Measurements from ENCODE around the gene RNF17. TPM values are rescaled to one million over a fixed set of nuclear protein-coding genes. Genes with fewer than 3 reads are reported as not detected.

RNF17 gene
- total and polyA plus RNA-seq, 2 donors (not counting 3 experiments of a cell fraction or from before 2014, with no cell fraction given), result 0.30 TPM; not detected in 1

DNA sequence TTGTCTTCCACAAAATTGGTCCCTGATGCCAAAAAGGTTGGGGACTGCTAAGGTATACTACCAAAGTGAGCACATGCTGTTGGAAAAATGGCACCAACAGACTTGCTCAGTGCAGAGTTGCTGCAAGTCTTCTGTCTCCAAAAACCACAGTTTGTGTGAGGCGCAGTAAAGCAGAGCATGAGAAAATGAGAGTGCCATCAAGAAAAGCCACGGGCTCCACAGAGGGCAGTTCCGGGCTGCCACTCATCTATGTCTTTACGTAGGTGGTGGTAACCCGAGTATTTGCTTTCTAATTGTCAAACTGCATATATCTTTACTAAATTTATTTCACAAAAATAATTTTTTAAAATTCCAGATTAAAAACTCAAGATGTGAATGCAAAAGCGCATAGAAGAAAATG lies 123.8 kb downstream of the RNF17 start:
- Histone ChIP-seq H3K27ac (ENCODE audit: insufficient read depth, low read depth, low read length) (no peak overlapping the region), H4K20me1 (replicated peaks; ENCODE audit: control insufficient read depth, extremely low read depth, insufficient read depth, low read length) (no peaks in the 10 kb centered on the region), H3K4me2 (ENCODE audit: insufficient read depth, low read length) (no peak overlapping the region), H3K4me1 (ENCODE audit: control insufficient read depth, extremely low read depth, insufficient read depth, low read length) (no peaks in the 10 kb centered on the region), H3K9ac (replicated peaks; ENCODE audit: extremely low read depth, insufficient read depth, low read length) (no peak overlapping the region), H3K79me2 (ENCODE audit: control insufficient read depth, insufficient read depth, low read length) (no peaks in the 10 kb centered on the region), H3K4me3 (replicated peaks in 1 of 3; ENCODE audit: insufficient read depth in 1 of 3, low read depth in 1 of 3, low read length in 3 of 3) (no peak overlapping the region), H3K27me3 (ENCODE audit: control insufficient read depth in 2 of 2, insufficient read depth in 2 of 2, low read length in 2 of 2) (no peaks in the 10 kb centered on the region), H3K9me1 (replicated peaks; ENCODE audit: control insufficient read depth, extremely low read depth, insufficient read depth, low read length) (no peaks in the 10 kb centered on the region), H3K36me3 (ENCODE audit: control insufficient read depth in 2 of 2, extremely low read depth in 1 of 2, insufficient read depth in 2 of 2, low read length in 2 of 2) (peaks cover 3 to 8% of the 10 kb centered on the region in 2 experiments), H2AFZ (ENCODE audit: low read depth, low read length) (no peak overlapping the region), H3K9me3 (replicated peaks; ENCODE audit: control insufficient read depth, insufficient read depth, low read length) (no peaks in the 10 kb centered on the region)
- intact Hi-C loops (cut with micrococcal nuclease) (no loop called here), dilution Hi-C loops (cut with MboI; ENCODE audit: extremely low pct_ligation_motif_present, low sequenced_read_pairs) (no loop called here)
- TF ChIP-seq POLR2AphosphoS5 (IDR thresholded peaks at IDR 0.05; ENCODE audit: insufficient read depth, low read depth, low read length), result no peak
- no peak for TF ChIP-seq POLR2A (IDR thresholded peaks at IDR 0.05; ENCODE audit: low read depth, low read length)
- no peak for TF ChIP-seq MYC (IDR thresholded peaks at IDR 0.05; ENCODE audit: low read depth, low read length)
- no peak for TF ChIP-seq CTCF (IDR thresholded peaks at IDR 0.05; ENCODE audit: extremely low read depth in 1 of 2, insufficient read depth in 1 of 2, low read depth in 1 of 2, low read length in 2 of 2)
- TF ChIP-seq FOS (IDR thresholded peaks at IDR 0.05; ENCODE audit: borderline replicate concordance, insufficient read depth, low read length), result no peak
- no peak for TF ChIP-seq JUN (IDR thresholded peaks at IDR 0.05; ENCODE audit: borderline replicate concordance, insufficient read depth, insufficient read length, low read depth)
- TF ChIP-seq MAX (IDR thresholded peaks at IDR 0.05; ENCODE audit: insufficient read depth, insufficient read length), result no peak
- FAIRE-seq (no peak), DNase-seq (ENCODE audit: low read depth, low spot score) (no peak)
- BruUV-seq (replicated peaks), result no TSS peak
- ChIA-PET CTCF (no interaction called here), POLR2A (no interaction called here)

All from endothelial cell of umbilical vein (primary cell).